A549 (cell line): Measurements from ENCODE around the gene NUDT7.

Experiments
- EHMT2 ChIP-seq: fragments of 200-600 bp; sonication (generic); IDR thresholded peaks from 2 replicates; pipeline ENCODE4 v1.6.1; 2016; ENCODE audit warnings: antibody characterized with exemption, low read depth, mild to moderate bottlenecking, moderate library complexity
- POLR2A ChIP-seq: IDR thresholded peaks from 2 replicates; pipeline ENCODE4 v1.6.1; 2012; ENCODE audit warnings: mild to moderate bottlenecking, low read length
- REST ChIP-seq: fragments of 200-600 bp; sonication (generic); IDR thresholded peaks from 2 replicates; pipeline ENCODE4 v1.6.1; 2016; ENCODE audit warnings: antibody characterized with exemption, mild to moderate bottlenecking, moderate library complexity
- RFX5 ChIP-seq: fragments of 450-650 bp; IDR thresholded peaks from 2 replicates; pipeline ENCODE4 v1.7.1; 2014; ENCODE audit warnings: antibody characterized with exemption, mild to moderate bottlenecking, moderate library complexity

DNA sequence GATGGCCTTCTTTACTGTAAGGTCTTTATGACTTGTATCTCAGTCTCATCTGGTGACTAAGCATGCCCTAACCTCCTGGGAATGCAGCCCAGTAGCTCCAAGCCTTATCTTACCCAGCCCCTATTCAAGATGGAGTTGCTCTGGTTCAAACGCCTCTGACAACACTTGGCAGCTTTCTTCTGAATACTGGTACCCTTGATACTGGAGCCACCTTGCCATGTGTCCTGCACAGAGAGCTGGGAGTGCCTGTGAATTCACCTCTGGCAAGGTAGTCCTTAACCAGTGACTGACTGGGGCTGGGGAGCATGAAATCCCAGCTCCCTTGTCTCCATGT, 17.2 kb downstream of the NUDT7 start:
- TF ChIP-seq RFX5 (no peak), POLR2A (no peak), REST (no peak), EHMT2 (no peak)
